Measurements from ENCODE around the gene ABCB1.

GRCh38 chr7:87517891-87518290, 82.8 kb downstream of the ABCB1 start:
- TF ChIP-seq RNF2 (IDR thresholded peaks at IDR 0.05; ENCODE audit: borderline replicate concordance, low read depth, low read length, missing control alignments, poor library complexity, severe bottlenecking) (no peak), CTCF (IDR thresholded peaks at IDR 0.05; ENCODE audit: control extremely low read depth in 1 of 3, insufficient read depth in 1 of 3, low read depth in 1 of 3, low read length in 3 of 3) (no peak), KDM1A (IDR thresholded peaks at IDR 0.05; ENCODE audit: borderline replicate concordance, low read length) (no peak), CHD7 (IDR thresholded peaks at IDR 0.05; ENCODE audit: insufficient replicate concordance, low read length) (no peak), POLR2A (IDR thresholded peaks at IDR 0.05; ENCODE audit: control extremely low read depth in 1 of 2, low read depth in 2 of 2, low read length in 2 of 2) (no peak), GABPA (IDR thresholded peaks at IDR 0.05; ENCODE audit: borderline replicate concordance, insufficient read depth, low read length) (no peak), POLR2AphosphoS5 (IDR thresholded peaks at IDR 0.05; ENCODE audit: low read depth, low read length) (no peak), SUZ12 (IDR thresholded peaks at IDR 0.05; ENCODE audit: low read length) (no peak), RFX5 (IDR thresholded peaks at IDR 0.05; ENCODE audit: borderline replicate concordance, low read depth, low read length) (no peak), HDAC6 (IDR thresholded peaks at IDR 0.05; ENCODE audit: low read depth, low read length) (no peak), YY1 (IDR thresholded peaks at IDR 0.05; ENCODE audit: low read depth, low read length) (no peak), EZH2 (IDR thresholded peaks at IDR 0.05; ENCODE audit: low read depth, low read length, severe bottlenecking) (no peak), BACH1 (IDR thresholded peaks at IDR 0.05; ENCODE audit: low read length) (no peak), RBBP5 (IDR thresholded peaks at IDR 0.05; ENCODE audit: borderline replicate concordance, low read depth, low read length) (no peak)
